Stimulated activated CD4-positive, alpha-beta T cell treated with anti-CD3 and anti-CD28 coated beads, TNF-alpha, amount 100 ng/mL, for 1 hour (primary cell): Measurements from ENCODE around the gene ARHGEF12.

Experiments
- DNase-seq, 3 donors: peaks; one replicate each; pipeline ENCODE4 v3.0.0-alpha.2; 2020; ENCODE audit warnings: low read depth in 3 of 3, low spot score in 1 of 3

Gene ARHGEF12

DNA sequence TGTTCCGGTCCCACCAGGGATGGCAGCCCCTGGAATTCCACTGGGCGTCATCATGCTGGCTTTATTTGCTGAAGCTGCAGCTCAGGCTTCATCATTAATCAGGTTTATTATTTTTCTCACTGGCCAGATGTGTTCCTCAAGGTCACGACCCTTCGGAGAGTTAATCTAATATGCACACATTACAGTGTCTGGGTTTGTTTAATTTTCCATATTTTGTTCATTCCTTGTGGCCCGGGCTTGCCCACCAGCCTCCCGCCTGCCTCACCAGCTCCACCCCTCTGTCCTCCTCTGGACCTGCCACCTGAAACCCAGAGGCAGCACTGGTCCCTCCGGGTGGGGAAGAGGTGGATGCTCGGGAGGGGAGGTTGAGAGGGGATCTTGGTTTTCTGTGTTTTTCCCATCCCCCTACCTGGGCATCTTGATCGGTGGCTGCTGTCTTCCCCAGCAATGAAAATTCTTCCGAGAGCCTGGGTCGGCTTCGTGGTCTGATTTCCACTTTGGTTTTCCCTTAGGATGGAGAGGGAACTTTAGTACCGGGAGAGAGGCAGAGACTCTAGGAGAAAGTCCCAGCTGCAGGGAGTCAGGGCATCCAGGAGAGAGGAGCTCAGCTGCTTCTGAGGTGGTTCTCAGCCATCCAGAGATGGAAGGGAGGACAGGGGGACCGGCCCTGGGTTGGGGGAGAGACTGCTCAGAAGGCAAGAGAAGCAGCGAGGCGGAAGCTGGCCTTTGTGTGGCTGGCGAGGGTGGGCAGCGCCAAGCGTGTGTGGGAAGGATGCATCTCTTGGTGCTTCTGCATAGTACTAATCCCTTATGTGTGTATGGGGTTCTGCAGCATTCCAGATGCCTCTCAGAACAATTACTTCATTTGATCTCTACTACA, 177.5 kb downstream of the ARHGEF12 start:
- DNase-seq: no peak

DNA sequence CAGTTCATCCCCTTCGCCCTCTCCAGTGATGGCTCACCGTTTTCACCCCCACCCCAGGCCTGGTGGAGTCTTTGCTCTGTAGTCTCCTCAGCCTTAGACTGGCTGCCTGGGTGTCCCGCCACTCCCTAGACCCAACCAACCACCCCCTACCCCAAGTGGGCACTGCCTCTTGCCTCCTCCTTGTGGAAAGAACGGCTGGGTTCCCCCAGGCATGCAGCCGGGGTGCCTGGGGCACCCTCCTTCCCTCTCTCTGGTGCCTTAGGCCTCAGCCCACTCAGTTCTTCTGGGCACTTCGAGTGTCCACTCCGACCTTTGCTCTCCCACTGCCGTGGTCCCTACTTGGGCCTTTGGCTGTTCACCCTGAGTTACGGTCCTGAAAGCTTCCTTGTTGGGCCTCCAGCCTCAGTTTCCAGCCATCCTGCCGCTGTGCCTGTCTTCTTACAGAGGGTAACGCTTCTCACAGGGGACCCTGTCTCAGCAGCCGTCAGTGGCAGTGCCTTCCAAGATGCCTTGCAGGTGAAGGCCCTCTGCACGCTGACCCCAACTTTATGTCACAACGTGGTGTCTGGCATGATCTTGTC, 178.4 kb downstream of the ARHGEF12 start:
- DNase-seq: no peak

DNA sequence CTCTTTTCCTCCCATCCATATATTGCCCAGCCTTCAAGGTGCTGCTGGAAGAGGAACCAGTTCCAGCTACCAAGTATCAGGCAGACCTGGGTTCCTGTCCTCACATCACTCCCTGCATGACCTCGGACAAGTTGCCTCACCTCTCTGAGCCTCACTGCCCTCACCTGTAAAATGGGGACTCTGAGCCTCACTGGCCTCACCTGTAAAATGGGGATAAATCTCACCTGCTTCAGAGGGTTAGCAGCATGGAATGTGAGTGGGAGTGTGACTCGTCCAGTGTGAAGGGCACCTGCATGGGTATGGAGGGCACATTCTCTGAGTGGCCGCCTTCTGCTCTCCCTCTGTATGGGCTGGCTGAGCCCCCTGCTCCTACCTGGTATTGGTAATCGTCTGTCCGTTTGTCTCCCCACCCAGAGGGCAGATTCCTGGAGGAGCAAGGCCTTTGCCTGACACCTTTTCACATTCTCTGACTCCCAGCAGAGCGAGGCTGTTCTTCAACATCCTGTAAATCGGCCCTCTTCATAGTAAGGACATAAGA, 179.0 kb downstream of the ARHGEF12 start:
- no peak for DNase-seq

DNA sequence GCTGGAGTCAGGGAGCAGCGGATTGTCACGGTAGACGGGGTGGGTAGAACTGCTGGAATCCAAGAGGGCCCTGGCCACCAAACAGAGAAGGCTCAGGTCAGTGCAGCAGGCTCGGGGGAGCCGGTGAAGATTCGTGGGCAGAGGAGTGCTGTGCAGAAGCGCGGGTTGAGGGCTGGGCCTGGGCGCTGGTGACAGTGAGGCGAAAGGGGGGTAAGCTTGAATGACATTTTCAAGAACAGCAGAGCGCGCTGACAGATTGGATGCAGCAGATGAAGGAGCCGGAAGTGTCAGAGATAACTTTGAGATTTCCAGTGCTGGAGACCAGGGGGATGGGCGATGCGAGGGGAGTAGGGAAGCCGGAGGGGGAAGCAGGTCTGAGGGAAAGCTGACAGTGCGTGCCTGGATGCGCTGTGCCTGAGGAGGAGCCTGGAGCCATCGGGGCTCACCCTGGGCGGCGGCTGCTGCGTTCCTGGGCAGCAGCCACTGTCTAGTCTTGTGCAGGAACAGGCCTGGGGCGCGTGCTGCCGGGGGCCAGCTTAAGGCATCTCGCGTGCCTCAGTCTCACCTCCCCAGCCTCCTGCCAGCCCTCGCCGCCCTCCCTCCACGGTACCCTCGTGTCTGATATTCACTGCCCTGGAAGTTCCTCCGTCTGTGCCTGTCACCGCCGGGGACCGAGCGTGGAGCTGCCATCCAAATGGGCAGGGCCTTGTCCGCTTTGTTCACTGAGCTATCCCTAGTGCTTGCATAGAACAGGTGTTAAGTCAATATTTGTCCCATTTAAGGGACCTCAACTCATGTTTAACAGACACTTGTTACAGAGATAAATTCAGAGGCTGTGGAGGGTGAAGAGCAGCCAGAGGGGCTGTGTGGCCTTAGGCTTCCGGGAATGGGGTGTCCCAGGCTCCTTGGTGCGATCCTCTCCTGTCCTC, 180.5 kb downstream of the ARHGEF12 start:
- no peak for DNase-seq

DNA sequence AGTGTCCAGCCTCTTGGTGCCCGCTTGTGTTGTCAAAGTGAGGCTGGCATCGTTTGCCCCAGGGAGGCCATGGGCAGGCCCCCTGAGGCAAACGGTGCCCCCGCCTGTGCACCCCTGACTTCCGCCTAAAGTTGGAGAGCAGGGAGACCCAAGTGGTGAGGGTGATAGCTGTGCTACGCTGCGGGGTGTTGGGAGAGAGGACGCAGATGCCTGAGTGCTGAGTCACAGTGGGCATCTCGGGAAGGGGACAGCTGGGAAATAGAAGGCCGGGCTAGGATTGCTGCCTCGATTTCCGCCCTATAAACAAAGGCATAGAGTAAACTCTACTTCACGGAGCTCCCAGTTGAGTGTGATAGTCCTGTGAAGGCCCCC, 181.2 kb downstream of the ARHGEF12 start:
- DNase-seq: no peak

DNA sequence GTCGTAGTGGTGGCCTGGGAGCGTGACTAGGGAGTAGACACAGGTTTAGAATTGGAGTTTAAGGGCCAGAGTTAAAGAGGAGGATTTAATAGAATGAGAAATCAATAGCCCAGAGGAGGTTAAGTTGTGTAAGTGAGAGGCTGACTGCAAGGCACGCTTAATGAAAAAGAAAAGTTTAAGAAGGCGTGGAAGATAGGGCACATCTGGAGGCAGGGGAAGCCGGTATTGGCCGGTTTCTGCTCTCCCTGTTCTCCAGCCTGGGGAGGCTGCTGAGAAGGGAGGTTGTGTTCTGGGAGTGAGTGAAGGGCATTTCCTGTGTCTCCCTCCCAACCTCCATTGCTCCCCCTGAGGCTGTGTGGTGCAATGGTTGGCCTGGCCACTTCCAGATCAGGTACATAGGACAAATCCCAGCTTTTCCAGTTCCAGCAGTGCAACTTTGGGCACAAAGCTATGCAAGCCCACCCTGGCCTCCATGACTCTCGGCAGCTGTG, 181.6 kb downstream of the ARHGEF12 start:
- no peak for DNase-seq

DNA sequence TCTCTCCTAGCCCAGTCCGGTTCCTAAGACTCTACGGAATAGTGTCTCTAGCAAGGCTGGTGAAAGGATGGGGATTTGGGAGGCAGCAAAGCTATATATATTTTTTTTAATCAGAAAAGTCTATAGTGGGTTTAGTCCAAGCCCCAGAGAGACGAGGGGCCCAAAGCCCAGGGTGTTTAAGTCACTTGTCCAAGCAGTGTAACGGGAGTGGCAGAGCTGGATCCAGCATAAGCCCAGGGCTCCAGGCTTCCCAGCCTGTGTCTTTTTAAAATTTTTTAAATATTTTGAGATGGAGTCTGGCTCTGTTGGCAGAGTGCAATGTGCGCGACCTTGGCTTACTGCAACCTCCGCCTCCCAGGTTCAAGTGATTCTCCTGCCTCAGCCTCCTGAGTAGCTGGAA, 182.1 kb downstream of the ARHGEF12 start:
- no peak for DNase-seq

DNA sequence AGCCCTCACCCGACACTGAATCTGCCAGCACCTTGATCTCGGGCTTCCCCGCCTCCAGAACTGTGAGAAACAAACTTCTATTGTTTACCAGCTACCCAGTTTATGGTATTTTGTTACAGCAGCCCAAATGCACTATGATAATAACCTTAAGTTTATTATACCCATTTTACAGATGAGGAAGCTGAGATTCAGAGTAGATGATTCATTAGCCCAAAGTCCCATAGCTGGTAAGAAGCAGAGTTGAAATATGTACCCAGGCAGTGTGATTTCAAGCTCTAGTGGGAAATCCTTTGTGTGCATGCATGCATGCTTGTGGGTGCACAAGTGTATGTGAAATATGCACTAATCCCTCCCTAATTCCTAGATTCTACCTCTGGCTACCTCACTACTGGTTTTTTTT, 183.3 kb downstream of the ARHGEF12 start:
- no peak for DNase-seq

DNA sequence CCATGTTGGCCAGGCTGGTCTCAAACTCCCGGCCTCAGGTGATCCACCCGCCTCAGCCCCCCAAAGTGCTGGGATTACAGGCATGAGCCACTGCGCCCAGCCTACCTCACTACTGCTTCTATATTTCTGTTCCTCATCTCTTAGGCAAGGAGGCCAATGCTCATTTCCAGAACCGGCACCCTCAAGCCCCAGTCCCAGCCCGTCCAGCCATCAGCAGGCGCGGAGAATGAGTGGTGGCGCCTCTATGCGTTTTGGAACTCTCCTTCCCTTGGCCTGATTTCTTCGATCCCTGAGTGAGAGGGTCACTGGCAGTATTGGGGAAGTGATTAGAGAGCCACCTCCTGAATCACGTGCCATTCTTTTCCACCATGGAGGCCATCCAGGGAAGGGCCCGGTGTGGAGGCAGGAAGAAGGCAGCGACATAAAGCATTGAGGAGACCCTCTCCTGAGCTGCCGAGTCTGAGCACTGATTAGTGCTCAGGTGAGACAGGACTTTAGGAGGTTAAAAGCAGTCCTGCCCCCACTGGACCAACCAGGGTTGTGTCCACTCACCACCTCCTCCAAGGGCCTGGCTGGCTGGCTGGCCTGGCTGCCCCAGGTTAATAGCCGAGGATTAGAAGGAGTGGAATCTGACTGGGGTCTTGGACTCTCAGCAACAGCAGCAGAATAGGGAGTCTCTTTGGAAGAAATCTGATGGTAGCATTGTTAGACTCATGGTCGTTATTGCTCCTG, 184.0 kb downstream of the ARHGEF12 start:
- no peak for DNase-seq

DNA sequence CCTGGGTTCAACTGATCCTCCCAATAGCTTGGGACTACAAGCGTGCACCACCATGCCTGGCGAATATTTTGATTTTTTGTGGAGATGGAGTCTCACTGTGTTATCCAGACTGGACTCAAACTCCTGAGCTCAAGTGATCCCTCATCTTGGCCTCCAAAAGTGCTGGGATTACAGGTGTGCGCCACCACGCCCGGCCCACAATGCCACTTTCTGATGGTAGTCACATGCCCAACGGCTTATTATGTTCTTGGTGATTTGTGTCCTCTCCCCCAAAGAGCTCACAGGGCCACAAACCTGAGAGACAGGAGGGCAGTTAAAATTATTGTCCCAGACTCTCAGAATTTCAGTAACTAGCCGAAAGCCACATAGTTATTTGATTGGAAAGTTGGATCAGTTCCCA, 185.0 kb downstream of the ARHGEF12 start:
- DNase-seq: no peak

DNA sequence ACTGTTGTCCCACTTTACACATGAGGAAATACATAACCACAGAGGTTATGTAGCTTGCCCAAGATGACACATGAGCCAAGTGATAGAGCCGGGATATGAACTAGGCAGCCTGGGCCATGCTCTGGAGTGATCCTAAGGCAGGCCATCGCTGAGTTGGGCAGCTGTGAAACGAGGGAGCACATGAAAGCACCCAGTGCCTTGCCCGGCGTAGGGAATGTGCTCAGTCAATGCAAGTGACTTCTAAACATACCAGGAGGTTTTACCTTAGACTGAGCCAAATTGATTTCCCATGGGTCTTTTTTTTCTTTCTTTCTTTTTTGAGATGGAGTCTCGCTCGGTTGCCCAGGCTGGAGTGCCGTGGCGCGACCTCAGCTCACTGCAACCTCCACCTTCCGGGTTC, 185.8 kb downstream of the ARHGEF12 start:
- DNase-seq: no peak

DNA sequence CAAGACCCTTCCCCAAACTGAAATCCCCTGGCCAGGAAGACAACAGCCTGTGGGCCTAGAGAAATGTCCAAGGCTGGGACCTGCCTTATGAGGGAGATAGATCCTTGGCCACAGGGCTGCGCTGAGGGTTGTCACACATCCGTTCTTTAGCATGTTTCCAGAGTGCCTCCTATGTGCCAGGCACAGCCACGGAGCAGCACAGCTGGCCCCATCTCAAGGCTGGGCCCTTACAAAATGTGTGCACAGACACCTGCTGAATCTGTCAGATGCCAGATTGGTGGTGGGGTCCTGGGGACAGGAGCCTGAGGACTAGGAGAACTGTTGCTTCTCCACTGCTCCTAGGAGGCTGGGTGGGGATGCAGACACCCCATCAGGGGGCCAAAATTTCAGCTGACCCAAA, 186.5 kb downstream of the ARHGEF12 start:
- no peak for DNase-seq

DNA sequence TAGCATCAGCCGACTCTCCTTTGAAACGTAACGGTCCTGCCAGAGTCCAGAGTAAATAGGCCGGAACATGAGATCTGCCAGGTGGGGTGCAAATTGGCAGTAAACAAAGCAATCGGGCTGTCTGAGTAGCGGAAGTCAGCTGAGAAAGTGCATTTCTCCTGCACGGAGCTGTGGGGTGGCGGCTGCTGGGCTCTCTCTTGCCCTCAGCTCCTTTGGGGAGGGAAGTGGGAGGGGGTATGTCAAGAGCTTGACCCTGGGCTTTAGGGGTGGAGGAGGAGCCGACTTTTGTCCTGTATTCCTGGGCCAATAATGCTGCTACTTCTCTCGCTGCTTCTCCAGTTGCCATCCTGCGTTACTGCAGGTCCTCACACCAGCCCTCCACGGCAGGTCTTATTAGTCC, 187.0 kb downstream of the ARHGEF12 start:
- no peak for DNase-seq

DNA sequence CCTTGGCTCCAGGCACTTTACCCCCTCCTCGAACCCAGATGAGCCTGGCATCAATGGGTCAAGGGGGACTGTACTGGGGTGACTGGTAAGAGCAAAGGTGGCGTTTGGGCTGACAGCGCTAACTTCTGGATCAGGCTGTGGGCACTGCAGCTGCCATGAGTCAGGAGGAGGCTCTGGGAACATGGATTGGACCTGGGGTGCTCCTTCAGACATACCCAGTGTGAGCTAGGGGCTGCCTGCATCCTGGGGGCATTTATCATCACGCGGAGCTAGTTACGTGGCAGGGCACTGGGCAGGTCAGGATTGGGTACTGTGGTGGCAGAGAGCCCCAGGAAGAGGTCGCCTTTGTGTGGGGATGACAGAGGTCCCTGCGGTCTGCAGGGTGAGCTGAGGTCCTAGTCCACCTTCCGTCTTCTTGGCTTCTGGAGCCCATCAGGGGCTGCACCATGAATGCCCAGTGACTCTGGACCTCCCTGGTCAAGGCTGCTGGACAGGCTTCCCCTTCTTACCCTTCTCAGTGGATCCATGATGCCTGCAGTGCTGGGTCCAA, 188.4 kb downstream of the ARHGEF12 start:
- no peak for DNase-seq

DNA sequence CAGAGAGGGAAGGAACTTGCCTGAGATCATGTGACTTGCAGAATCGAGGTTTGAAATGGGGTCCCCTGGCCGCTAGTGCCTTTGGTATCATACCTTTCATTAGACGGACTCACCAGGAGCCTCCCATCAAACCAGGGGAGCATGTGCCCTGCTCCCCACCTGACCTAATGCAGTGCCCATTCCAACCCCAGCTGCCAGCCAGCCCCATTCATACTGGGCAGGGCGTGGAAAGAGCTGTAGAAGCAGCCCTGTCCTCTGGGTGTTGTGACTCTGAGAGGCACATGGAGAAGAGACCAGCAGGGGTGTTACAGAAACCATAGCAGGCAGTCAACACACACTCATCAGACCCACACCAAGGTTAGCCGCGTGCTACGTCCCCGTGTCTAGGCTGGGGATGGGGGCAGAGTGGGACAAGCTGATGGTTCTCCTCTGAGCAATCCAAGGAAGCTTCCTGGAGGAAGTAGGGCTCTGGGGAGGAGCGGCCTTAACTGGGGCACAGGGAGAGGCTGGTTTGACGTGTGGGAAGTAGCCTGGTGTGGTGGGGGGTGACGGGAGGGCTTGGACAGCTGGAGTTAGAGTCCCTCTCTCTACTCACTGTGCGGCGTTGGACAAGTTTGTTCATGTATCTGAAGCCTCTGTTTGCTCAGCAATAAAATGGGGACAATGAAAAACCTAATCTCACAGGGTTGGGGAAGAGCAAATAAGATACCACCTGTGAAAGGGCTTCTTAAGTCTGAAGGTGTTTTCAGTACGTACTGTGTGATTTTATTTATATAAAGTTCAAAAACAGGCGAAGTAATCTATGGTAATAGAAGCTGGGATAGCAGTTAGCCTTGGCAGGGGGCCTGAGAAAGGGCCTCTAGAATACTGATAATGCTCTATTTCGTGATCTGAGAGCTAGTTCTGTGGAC, 189.3 kb downstream of the ARHGEF12 start:
- no peak for DNase-seq

DNA sequence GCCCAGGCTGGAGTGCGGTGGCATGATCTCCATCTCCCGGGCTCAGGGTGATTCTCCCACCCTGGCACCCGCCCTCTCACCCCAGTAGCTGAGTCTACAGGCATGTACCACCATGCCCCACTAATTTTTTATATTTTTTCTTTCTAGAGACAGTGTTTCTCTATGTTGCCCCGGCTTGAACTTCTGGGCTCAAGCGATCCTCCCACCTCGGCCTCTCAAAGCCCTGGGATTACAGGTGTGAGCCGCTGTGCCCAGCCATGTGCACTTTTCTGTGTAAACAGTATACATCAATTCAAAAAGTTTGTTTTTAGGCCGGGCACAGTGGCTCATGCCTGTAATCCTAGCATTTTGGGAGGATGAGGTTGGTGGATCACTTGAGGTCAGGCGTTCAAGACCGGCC, 190.0 kb downstream of the ARHGEF12 start:
- DNase-seq: no peak

DNA sequence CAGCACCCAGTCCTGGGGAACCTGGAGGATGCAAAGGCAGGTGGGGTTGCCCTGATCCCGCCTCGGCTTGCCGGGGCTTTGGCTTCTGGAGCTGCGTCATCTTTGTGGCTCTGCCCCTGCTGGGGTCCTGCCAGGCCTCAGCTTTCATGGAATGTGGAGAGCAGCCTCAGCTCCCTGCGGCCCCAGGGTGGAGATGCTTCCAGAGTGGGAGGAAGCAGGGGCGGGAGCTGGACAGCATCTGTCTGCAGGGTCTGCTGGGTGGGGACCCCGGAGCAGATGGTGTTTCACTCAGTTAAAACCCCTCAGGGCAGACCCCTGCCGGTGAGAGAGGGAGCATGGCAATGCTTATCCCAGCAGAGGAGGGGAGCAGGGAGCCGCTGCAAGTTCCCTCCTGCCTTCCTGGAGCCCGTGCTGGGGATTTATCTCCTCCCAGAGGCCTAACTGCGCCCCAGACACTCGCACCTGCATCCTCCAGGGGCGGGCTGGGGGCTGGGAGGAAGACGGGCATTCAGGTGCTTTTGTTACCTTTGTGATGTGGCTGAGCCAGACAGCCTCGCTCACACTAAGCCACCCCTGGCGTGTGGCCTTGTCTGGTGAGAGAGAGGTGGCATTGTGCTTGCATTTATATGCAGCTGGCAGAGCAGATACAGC, 191.0 kb downstream of the ARHGEF12 start:
- DNase-seq: no peak

DNA sequence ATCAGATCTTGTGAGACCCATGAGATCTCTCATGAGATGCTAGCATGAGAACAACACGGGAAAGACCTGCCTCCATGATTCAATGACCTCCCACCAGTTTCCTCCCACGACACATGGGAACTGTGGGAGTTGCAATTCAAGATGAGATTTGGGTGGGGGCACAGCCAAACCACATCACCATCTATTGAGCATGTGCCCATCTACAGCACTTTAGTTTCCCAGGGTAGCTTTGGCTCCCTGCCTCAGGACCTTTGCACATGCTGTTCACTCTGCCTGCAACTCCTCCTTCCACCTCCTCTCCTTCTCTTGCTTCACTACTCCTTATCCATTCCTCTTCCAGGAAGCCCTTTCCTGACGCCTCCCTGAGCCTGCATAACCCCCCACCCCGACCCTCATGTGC, 192.5 kb downstream of the ARHGEF12 start:
- DNase-seq: no peak

DNA sequence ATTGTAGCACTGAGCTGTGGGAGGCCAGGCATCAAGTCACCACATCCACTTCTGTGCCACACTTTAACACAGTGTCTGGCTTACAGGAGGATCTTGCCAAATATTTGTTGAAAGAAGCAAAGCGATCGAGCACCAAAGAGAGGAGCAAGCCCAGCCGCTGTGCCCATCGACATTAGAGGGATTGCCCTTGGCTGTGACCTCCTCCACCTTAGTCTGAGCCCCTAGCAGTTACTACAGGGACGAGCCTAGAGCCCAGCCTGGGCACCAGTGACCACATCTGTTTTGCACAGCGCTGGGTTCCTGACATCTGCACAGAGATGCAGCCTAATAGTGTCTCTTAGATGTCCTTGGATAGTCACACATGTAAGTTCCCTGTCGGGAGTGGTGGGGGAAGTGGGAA, 193.0 kb downstream of the ARHGEF12 start:
- DNase-seq: no peak
